GM10248 (cell line): ENCODE data around the gene UBE2B.
"Not testable (repeated sequence)": the region's sequence is repeated elsewhere in the genome, so short reads cannot be mapped to it uniquely, and the experiment has no call there.

Experiments
- CTCF ChIA-PET: fragments of 300-600 bp; sonication (Branson Sonifier 250); formaldehyde crosslinking; extraction: SDS; loops from one replicate; lab custom pipeline; 2021; ENCODE audit warnings: antibody characterized with exemption; lab: Yijun Ruan, JAX
- POLR2A ChIA-PET: fragments of 350-650 bp; sonication (Branson Sonifier 250); formaldehyde crosslinking; extraction: SDS; loops from one replicate; lab custom pipeline; 2020; ENCODE audit warnings: antibody characterized with exemption; lab: Yijun Ruan, JAX
- DNase-seq: peaks from one replicate; pipeline ENCODE4 v3.0.0; 2012; ENCODE audit errors: extremely low spot score
- TF ChIP-seq, protein P1 (sequence below): IDR thresholded peaks from 2 replicates; pipeline ENCODE4 v1.5.1; 2012; ENCODE audit warnings: mild to moderate bottlenecking, low read depth; ENCODE audit errors: extremely low read depth, missing control alignments, control extremely low read depth

The UBE2B gene

GRCh38 chr5:134370871-134371833 lies at the start of gene UBE2B:
Gene UBE2B (plus strand): TSS chr5:134371569. CDS start chr5:134371596, 27 bp downstream.
- POLR2A ChIA-PET = interaction anchor here (0.8 to 1.5 kb wide), 6 partner anchors 10 to 195 kb away, joined by 3 to 13 read pairs (median 5); partner anchors contain the start of genes JADE2 and SKP1
- TF ChIP-seq, protein P1, sequence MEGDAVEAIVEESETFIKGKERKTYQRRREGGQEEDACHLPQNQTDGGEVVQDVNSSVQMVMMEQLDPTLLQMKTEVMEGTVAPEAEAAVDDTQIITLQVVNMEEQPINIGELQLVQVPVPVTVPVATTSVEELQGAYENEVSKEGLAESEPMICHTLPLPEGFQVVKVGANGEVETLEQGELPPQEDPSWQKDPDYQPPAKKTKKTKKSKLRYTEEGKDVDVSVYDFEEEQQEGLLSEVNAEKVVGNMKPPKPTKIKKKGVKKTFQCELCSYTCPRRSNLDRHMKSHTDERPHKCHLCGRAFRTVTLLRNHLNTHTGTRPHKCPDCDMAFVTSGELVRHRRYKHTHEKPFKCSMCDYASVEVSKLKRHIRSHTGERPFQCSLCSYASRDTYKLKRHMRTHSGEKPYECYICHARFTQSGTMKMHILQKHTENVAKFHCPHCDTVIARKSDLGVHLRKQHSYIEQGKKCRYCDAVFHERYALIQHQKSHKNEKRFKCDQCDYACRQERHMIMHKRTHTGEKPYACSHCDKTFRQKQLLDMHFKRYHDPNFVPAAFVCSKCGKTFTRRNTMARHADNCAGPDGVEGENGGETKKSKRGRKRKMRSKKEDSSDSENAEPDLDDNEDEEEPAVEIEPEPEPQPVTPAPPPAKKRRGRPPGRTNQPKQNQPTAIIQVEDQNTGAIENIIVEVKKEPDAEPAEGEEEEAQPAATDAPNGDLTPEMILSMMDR = no peak
- CTCF ChIA-PET = interaction anchor here (0.8 to 3.9 kb wide), 8 partner anchors 10 to 216 kb away, joined by 3 to 12 read pairs (median 4); no protein-coding TSS in a partner anchor
- peak; percentile 94 for DNase-seq

GRCh38 chr5:134327327-134327726 lies 44.0 kb upstream of the UBE2B start:
- no peak for DNase-seq
- POLR2A ChIA-PET = no interaction called here
- CTCF ChIA-PET = interaction anchor here (1.0 to 1.4 kb wide), 2 partner anchors 26 to 260 kb away, joined by 3 read pairs; no protein-coding TSS in a partner anchor
- TF ChIP-seq, protein P1 = no peak

DNA sequence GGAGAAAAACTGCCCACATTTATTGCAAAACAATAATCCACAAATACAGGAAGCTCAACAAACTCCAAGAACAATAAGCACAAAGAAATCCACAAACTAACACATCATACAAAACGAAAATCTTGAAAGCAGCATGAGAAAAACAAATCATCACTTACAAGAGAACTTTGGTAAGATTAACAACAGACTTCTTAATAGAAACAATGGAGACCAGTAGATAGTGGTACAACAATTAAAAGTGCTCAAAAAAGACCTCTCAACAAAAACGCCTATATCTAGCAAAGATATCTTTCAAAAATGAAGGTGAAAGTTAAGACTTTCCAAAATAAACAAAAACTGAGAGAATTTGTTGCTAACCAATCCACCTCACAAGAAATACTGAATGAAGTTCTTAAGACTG lies 42.8 kb upstream of the UBE2B start:
- TF ChIP-seq, protein P1 = no peak
- POLR2A ChIA-PET = no interaction called here
- no peak for DNase-seq
- CTCF ChIA-PET = interaction anchor here (1.4 kb wide), 1 partner anchor 259 kb away, joined by 3 read pairs; no protein-coding TSS in a partner anchor

GRCh38 chr5:134336833-134337232 lies 34.5 kb upstream of the UBE2B start:
- POLR2A ChIA-PET, DNase-seq: not testable (repeated sequence)
- CTCF ChIA-PET = interaction anchor here (2.2 kb wide), 1 partner anchor 12 kb away, joined by 7 read pairs; no protein-coding TSS in a partner anchor

- CTCF ChIA-PET = interaction anchor here (1.3 kb wide), 1 partner anchor 88 kb away, joined by 3 read pairs; no protein-coding TSS in a partner anchor
- POLR2A ChIA-PET = not testable (repeated sequence)
These were observed 27.9 kb upstream of the UBE2B start for GRCh38 chr5:134343500-134343899.

GRCh38 chr5:134345476-134345875 lies 25.9 kb upstream of the UBE2B start:
- CTCF ChIA-PET, DNase-seq, POLR2A ChIA-PET: not testable (repeated sequence)

More at GRCh38 chr5:134343500-134343899, 27.9 kb upstream of the UBE2B start:
- not testable (repeated sequence) for DNase-seq

DNA sequence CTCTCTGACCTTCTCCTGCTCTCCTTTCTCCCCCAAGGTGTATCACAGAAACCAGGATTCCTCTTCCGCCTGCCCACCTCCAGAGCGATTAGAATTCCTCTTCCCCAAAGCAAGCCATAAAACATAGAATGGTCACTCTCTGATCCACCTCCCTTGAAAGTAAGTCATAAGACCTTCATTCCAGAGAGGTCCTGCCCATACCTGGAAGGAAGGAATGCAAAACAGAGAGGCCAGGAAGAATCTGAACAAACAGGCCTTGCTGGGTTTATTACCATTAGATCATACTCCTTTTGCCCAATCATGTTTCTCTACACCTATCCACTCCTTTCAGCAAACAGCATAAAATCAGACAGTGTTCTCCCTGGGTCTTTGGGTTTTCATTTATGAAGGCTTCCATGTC lies 25.4 kb upstream of the UBE2B start:
- TF ChIP-seq, protein P1 = no peak
- no peak for DNase-seq
- ChIA-PET CTCF (no interaction called here), POLR2A (no interaction called here)

- POLR2A ChIA-PET = no interaction called here
- CTCF ChIA-PET = interaction anchor here (0.7 to 1.2 kb wide), 3 partner anchors 12 to 229 kb away, joined by 3 read pairs; no protein-coding TSS in a partner anchor
- TF ChIP-seq, protein P1 = no peak
- no peak for DNase-seq
These were observed 21.9 kb upstream of the UBE2B start for GRCh38 chr5:134349463-134349862.
